ENCODE measurements around the gene SLC23A1. TPM values are rescaled to one million over a fixed set of nuclear protein-coding genes. Genes with fewer than 3 reads are reported as not detected.

The SLC23A1 gene
- total RNA-seq, 1 donor from 2014 or later, result 2.1 TPM

- no peak for TF ChIP-seq CTCF (conservative IDR thresholded peaks at IDR 0.05)
- Mint-ChIP-seq H3K27me3 (no peaks in the 10 kb centered on the region), H3K4me3 (peak overlapping the region; percentile 98), H3K27ac (peak overlapping the region; percentile 99), H3K4me1 (ENCODE audit: unreplicated experiment) (peaks cover 29% of the 10 kb centered on the region), H3K36me3 (peaks cover 3% of the 10 kb centered on the region), H3K9me3 (no peaks in the 10 kb centered on the region)
- no peak for DNase-seq (ENCODE audit: extremely low spot score, unreplicated experiment)
Measured at GRCh38 chr5:139404484-139404840, 21.4 kb upstream of the SLC23A1 start.

GRCh38 chr5:139403787-139404483, 20.8 kb upstream of the SLC23A1 start, which contains the start of gene SPATA24:
Gene SPATA24 (minus strand): TSS chr5:139404089. CDS start chr5:139404060, 29 bp downstream.
- Mint-ChIP-seq H3K27me3 (no peaks in the 10 kb centered on the region), H3K4me3 (peak within 1 kb of the TSS; percentile 98), H3K4me1 (ENCODE audit: unreplicated experiment) (peaks cover 29% of the 10 kb centered on the region), H3K9me3 (no peaks in the 10 kb centered on the region), H3K36me3 (peaks cover 3% of the 10 kb centered on the region), H3K27ac (peak within 1 kb of the TSS; percentile 99)
- DNase-seq (ENCODE audit: extremely low spot score, unreplicated experiment), result peak; percentile 96
- no peak for TF ChIP-seq CTCF (conservative IDR thresholded peaks at IDR 0.05)

- no peak for DNase-seq (ENCODE audit: extremely low spot score, unreplicated experiment)
- Mint-ChIP-seq H3K4me3 (peak overlapping the region; percentile 98), H3K9me3 (no peaks in the 10 kb centered on the region), H3K27me3 (no peaks in the 10 kb centered on the region), H3K4me1 (ENCODE audit: unreplicated experiment) (peaks cover 29% of the 10 kb centered on the region), H3K27ac (peak overlapping the region; percentile 99), H3K36me3 (peaks cover 3% of the 10 kb centered on the region)
- no peak for TF ChIP-seq CTCF (conservative IDR thresholded peaks at IDR 0.05)
Measured at GRCh38 chr5:139403418-139403786, 20.3 kb upstream of the SLC23A1 start.

GRCh38 chr5:139402561-139403158, 19.6 kb upstream of the SLC23A1 start:
- Mint-ChIP-seq H3K4me1 (ENCODE audit: unreplicated experiment) (peaks cover 25% of the 10 kb centered on the region), H3K27ac (peak overlapping the region; percentile 99), H3K36me3 (peaks cover 3% of the 10 kb centered on the region), H3K9me3 (no peaks in the 10 kb centered on the region), H3K4me3 (peak overlapping the region; percentile 98), H3K27me3 (no peaks in the 10 kb centered on the region)
- DNase-seq (ENCODE audit: extremely low spot score, unreplicated experiment), result no peak
- TF ChIP-seq CTCF (conservative IDR thresholded peaks at IDR 0.05), result peak; percentile 61

GRCh38 chr5:139401546-139401945, 18.4 kb upstream of the SLC23A1 start:
- DNase-seq (ENCODE audit: extremely low spot score, unreplicated experiment), result no peak
- Mint-ChIP-seq H3K27ac (no peak overlapping the region), H3K9me3 (no peaks in the 10 kb centered on the region), H3K4me3 (no peak overlapping the region), H3K4me1 (ENCODE audit: unreplicated experiment) (peaks cover 22% of the 10 kb centered on the region), H3K36me3 (peaks cover 4% of the 10 kb centered on the region), H3K27me3 (peaks cover 8% of the 10 kb centered on the region)
- no peak for TF ChIP-seq CTCF (conservative IDR thresholded peaks at IDR 0.05)

Measured in type B pancreatic cell (in vitro differentiated cells).